GM21381 (cell line): Measurements from ENCODE around the gene ACVR1B.

ENCODE experiments used
- ATAC-seq: cut with Tn5 transposase; IDR thresholded peaks from one replicate; pipeline ENCODE4 v1.9.1; 2021; ENCODE audit warnings: mild to moderate bottlenecking, moderate library complexity; ENCODE audit not compliant: unreplicated experiment

The ACVR1B gene

GRCh38 chr12:51917041-51917590 lies 34.4 kb upstream of the ACVR1B start:
- ATAC-seq: no peak

GRCh38 chr12:51917746-51918453 lies 33.6 kb upstream of the ACVR1B start:
- ATAC-seq: no peak

- no peak for ATAC-seq
Measured at GRCh38 chr12:51920046-51920445, 31.5 kb upstream of the ACVR1B start.

- no peak for ATAC-seq
Measured at GRCh38 chr12:51921017-51921725, 30.3 kb upstream of the ACVR1B start.

- ATAC-seq: no peak
Measured at GRCh38 chr12:51922146-51922545, 29.4 kb upstream of the ACVR1B start.

- no peak for ATAC-seq
Measured at GRCh38 chr12:51922762-51923505, 28.6 kb upstream of the ACVR1B start.

- ATAC-seq: no peak
Measured at GRCh38 chr12:51923506-51924365, 27.8 kb upstream of the ACVR1B start.

- no peak for ATAC-seq
Measured at GRCh38 chr12:51924551-51925319, 26.8 kb upstream of the ACVR1B start.

- no peak for ATAC-seq
Measured at GRCh38 chr12:51925346-51926063, 26.0 kb upstream of the ACVR1B start.

GRCh38 chr12:51926064-51926632 lies 25.4 kb upstream of the ACVR1B start:
- ATAC-seq: no peak

GRCh38 chr12:51926718-51927117 lies 24.8 kb upstream of the ACVR1B start:
- no peak for ATAC-seq

- no peak for ATAC-seq
Measured at GRCh38 chr12:51932218-51933076, 19.1 kb upstream of the ACVR1B start.

GRCh38 chr12:51934080-51934479 lies 17.4 kb upstream of the ACVR1B start:
- ATAC-seq: no peak

GRCh38 chr12:51937926-51938325 lies 13.6 kb upstream of the ACVR1B start:
- ATAC-seq: no peak

- no peak for ATAC-seq
Measured at GRCh38 chr12:51938726-51939125, 12.8 kb upstream of the ACVR1B start.

GRCh38 chr12:51941011-51941581 lies 10.4 kb upstream of the ACVR1B start:
- ATAC-seq: no peak

- ATAC-seq: no peak
Measured at GRCh38 chr12:51941604-51942003, 9.9 kb upstream of the ACVR1B start.

- ATAC-seq: no peak
Measured at GRCh38 chr12:51942056-51942455, 9.4 kb upstream of the ACVR1B start.
